ENCODE data around the gene NISCH.
A peak's percentile ranks its signal among the peaks of the same experiment; 100 is the strongest.
"Not testable (repeated sequence)": the region's sequence is repeated elsewhere in the genome, so short reads cannot be mapped to it uniquely, and the experiment has no call there.

The NISCH gene

DNA sequence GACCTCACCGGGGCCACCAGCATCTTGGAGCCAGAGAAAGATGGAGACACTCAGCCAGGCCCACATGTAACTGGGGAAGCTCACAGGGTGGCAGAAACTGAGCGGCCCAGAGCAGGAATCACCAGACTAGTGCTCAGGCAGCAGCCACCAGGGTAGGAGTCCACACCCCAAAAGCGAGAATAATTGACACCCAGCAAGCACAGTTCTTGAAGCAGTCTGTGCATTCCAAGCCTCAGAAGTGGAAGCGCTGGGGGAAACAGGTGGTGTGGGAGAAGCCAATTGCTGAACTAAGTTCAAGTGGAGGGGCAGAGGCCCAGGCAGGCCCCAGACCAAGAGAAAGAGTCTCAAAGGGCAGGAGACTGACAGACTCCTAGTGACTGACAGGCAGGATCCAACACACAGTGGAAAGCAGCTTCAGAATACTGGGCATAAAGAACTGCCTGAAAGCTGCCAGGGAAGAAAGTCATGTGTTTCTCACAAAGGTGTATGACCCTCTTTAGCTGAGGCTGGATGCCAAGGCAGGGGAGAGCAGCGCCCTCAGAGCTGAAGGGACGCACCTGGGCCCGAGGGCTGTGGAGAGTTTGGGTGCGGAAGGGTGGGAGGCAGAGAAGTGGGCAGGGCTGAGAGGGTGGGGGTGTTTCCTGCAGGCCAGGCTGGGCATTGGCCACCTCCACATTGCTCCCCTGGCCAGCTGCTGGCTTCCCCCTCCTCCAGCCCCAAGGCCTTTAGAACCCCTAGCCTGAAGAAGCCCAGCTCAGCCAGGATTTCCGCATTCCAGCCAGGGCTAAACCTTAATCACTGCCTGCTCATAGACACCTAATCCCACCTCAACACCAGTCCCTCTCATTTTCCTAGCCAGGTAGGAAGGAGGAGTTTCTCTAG is 70.5 kb downstream of the NISCH start:
- H3K27ac Mint-ChIP-seq: no peak overlapping the region
- H3K27me3 Mint-ChIP-seq: no peaks in the 10 kb centered on the region
- H3K4me3 Mint-ChIP-seq: no peak overlapping the region
- ATAC-seq: no peak
- no peaks in the 10 kb centered on the region for H3K9me3 Mint-ChIP-seq
- no peaks in the 10 kb centered on the region for H3K36me3 Mint-ChIP-seq
- H3K4me1 Mint-ChIP-seq: no peaks in the 10 kb centered on the region

DNA sequence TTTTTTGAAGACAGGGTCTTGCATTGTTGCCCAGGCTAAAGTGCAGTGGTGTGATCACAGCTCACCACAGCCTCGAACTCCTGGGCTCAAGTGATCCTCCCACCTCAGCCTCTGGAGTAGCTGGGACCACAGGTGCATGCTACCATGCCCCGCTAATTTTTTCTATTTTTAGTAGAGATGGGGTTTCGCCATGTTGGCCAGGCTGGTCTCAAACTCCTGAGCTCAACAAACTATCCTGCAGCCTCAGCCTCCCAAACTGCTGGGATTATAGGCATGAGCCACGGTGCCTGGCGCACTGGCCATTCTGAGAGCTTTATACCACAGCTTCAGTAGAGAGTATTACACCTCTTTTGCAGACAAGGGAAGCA is 71.3 kb downstream of the NISCH start:
- H3K4me3 Mint-ChIP-seq, H3K36me3 Mint-ChIP-seq, H3K27ac Mint-ChIP-seq, H3K4me1 Mint-ChIP-seq, H3K27me3 Mint-ChIP-seq, H3K9me3 Mint-ChIP-seq, ATAC-seq: not testable (repeated sequence)

DNA sequence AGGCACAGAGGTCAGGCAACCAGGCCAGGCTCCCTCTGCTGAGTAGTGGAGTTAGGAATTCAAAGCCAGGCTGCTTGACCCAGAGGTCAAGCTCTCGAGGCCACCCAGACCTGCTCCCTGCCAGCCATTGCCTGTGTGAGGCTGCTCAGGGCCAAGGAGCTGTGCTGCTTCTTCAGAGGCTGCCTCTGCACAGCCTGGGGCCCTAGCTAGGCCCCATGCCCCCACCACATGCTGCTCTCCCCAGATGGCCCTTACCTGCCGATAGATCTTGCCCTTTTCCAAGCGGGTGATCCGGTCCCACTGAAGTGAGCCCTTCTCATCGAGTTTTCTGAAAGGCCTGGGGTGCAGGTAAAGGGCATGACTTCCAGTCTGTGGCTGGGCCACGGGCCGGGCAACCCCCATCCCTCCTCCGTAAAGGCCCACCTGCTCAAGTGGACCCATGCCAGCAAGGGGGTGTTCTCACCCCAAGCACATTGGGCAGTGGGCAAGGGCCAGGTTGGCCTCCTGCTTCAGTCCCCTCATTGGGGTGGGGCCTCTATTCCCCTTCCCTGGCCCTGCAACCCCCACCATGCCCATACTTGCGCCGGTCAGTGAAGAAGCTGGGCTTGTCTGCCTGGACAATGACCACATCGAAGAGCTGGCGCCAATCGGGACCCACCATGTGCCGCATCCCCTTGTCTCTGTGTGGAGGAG is 71.8 kb downstream of the NISCH start:
- H3K36me3 Mint-ChIP-seq: no peaks in the 10 kb centered on the region
- H3K4me1 Mint-ChIP-seq: peaks cover under 1% of the 10 kb centered on the region
- ATAC-seq: no peak
- no peaks in the 10 kb centered on the region for H3K9me3 Mint-ChIP-seq
- no peak overlapping the region for H3K4me3 Mint-ChIP-seq
- H3K27me3 Mint-ChIP-seq: no peaks in the 10 kb centered on the region
- no peak overlapping the region for H3K27ac Mint-ChIP-seq

DNA sequence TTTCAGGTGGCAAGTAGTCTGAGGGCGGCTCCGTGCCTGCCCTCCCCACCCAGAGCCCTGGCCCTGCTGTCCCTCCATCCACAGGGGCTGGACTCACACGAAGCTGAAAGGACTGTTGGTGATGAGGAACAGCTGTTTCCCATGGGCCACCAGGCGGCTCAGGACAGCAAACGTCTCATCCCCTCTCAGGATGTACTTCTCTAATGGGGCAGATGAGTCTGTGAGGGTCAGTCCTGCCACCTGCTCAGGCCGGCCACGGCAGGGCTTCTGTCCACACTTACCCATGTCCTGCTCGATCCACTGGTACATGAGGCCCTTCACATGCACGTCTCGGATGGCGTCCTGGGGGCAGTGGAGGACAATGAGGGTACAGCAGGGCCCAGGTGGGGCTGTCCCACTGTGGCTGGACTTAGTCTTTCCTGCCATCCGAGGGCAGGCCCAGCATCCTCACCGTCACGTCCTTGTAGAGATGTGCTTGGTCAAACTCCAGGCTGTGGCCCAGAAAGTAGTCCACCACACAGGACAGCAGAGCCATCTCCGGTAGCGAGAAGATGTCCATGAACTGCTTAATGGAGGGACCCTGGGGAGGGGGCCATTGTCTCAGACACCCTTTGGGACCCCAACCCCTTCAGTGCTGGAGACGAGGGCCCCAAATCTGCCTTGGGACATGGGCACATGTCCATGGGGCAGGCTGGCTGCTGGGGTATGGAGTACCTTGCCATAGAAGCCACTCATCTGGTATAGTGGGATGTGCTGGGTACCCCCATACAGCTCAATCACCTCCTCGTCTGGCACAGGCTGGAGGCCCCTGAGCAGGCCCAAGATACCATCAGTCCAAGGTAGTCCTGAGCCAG is 72.6 kb downstream of the NISCH start:
- Mint-ChIP-seq H3K4me3 (no peak overlapping the region), H3K27me3 (no peaks in the 10 kb centered on the region), H3K27ac (no peak overlapping the region), H3K9me3 (no peaks in the 10 kb centered on the region), H3K4me1 (peaks cover 8% of the 10 kb centered on the region), H3K36me3 (no peaks in the 10 kb centered on the region)
- ATAC-seq: no peak

DNA sequence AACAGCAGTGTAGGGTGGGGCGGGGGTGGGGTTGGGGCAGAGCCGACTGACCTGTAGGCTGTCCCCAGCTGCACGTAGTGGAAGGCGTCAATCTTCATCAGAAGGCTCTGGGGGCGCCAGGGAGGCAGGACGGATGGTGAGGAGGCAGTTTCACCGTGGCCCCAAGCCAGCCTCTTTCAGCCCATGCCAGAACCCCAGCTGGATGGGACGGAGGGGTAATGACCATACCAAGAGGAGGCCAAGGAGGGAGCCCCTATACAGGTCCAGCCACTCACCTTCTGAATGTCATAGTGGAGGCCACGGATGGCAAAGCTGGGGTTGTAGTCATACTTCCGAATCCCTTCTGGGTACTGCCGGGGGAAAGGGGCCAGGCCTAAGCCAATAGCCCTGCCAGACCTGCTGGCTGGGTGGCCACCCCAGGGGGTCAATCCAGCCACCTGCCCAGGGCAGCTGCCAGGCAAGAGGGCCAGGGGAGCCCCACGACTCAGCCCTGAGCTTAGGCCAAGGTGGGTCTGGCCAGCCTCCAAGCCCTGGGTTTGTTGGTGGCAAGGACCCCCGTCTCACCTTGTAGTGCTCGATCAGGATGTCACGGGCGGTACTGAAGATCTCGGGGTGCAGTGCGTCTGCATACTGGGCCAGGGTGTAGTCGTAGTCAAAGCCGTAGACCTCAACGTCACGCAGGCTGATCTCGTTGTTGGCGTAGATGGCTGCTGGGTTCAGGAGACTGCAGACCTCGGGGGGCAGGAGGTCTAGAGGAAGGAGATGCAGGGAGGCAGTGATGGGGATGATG is 73.4 kb downstream of the NISCH start:
- Mint-ChIP-seq H3K4me1 (peaks cover 8% of the 10 kb centered on the region), H3K27me3 (no peaks in the 10 kb centered on the region), H3K36me3 (no peaks in the 10 kb centered on the region), H3K4me3 (no peak overlapping the region), H3K27ac (no peak overlapping the region), H3K9me3 (no peaks in the 10 kb centered on the region)
- ATAC-seq: no peak

DNA sequence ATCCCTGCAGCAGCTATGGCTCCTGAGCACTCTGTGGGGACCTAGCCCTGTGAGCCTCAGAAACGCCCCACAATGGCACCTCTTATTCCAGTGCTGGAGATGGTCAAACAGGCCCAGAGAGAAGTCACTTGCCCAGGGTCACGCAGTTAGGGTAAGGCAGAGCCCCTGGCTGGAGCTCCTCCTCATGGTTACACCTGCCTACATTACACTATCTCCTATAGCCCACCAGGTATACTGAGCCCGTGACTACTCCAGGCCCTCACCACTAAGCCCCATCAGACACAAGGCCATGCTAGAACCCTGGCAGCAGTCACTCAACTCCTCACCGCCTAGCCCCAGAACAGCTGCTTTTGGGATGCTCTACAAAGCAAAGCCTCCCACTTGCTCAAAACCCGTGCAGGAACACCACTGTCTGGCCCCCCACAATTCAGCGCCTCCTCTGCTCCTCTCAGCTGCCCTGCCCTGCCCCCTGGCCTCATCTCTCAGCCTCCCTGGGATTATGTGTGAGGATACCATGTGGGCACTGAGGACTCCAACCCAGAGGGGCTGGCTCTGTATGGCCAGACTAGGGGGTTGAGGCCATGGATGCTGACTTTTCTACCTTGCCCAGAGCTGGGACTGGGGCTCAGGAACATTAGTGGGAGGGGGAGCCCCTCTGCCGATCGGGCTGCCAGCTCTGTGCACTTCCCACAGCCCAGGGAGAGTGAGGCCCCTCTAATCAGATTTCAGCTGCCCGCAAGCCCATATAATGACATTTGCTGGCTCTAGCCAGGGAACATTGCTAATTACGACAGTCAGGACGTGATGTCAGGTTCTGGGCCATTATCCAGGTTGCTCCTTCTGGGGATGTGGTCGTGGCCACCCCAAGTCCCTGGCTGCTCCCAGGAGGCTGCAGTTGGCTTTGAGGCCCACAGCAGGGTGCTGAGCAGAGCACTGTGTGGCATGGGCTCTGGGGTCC is 74.3 kb downstream of the NISCH start:
- ATAC-seq: no peak
- Mint-ChIP-seq H3K4me1 (peaks cover 14% of the 10 kb centered on the region), H3K4me3 (no peak overlapping the region), H3K27me3 (no peaks in the 10 kb centered on the region), H3K9me3 (no peaks in the 10 kb centered on the region), H3K36me3 (no peaks in the 10 kb centered on the region), H3K27ac (no peak overlapping the region)

DNA sequence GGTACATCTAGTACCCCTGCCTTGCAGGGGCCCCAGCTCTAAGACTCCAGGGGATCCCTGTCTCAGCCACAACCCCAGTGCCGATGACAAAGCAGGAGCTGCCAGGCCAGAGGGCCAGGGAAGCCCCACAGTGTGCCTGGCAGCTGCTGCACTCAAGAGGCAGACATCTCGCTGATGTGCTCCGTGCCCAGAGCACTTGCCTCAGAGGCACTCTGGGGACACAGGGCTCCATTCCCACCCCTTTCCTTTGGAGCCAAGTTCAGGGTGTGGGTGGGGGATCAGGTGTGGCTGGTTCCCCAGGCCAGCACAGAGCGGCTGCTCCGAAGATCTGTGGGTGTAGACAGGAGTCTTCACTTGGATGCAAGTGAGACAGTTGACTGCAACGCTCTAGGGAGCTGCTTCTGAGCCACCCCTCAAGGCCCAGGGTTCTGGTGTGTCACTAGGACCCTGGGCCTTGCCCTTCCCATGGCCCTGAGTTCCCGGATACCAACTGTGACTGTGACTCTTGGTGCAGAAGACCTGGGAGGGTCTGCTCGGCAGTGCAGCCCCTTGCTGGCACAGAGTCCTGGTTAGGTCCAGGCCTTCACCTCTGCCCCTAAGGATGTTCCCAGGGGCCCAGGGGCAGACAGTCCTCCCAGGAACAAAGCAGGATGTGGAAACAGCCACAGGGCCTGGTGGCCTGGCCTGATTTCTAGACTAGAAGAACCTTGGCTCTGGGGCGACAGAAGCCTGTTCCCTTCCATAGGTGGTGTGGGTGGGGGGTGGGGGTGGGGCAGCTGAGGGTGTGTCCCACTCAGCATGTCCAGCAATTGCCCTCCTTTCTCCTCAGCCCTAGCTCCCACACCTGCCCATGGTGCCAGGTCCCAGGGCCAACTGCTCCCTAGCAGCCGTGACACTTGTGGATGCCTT is 75.8 kb downstream of the NISCH start:
- Mint-ChIP-seq H3K36me3 (no peaks in the 10 kb centered on the region), H3K27ac (no peak overlapping the region), H3K4me1 (peaks cover 20% of the 10 kb centered on the region), H3K27me3 (no peaks in the 10 kb centered on the region), H3K9me3 (no peaks in the 10 kb centered on the region), H3K4me3 (no peak overlapping the region)
- no peak for ATAC-seq

DNA sequence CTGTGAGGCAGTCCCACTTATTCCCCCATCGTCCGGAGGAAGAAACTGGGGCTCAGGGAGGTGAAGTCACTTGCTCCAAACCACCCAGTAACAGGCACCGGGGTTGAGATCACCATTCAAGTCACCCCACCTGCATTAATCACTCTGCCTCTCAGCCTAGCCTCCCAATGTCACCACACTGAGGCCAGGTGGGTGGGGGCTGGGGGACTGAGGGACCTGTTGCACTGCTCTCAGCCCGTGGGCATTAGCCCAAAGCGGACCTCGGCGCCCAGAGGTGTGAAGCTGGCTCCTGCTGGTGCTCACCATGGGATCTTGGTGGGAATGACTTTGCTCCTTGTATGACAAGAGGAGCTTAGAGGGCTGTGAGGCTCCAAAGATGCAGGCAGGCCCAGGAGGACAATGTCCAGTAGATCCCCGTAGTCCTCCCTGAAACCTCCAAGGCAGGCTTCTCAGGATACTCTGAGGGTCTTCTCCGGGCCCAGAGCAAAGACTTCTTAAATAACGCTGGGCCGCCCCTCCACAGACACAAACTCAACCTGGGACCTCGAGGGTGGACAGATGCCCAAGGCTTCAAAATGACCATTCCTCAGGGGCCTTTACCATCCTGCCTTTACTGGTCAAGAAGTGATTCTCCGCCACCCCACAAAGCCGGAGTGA is 76.6 kb downstream of the NISCH start:
- Mint-ChIP-seq H3K4me3 (no peak overlapping the region), H3K27me3 (no peaks in the 10 kb centered on the region), H3K4me1 (peaks cover 27% of the 10 kb centered on the region), H3K36me3 (no peaks in the 10 kb centered on the region), H3K27ac (peak overlapping the region; percentile 64), H3K9me3 (no peaks in the 10 kb centered on the region)
- no peak for ATAC-seq

DNA sequence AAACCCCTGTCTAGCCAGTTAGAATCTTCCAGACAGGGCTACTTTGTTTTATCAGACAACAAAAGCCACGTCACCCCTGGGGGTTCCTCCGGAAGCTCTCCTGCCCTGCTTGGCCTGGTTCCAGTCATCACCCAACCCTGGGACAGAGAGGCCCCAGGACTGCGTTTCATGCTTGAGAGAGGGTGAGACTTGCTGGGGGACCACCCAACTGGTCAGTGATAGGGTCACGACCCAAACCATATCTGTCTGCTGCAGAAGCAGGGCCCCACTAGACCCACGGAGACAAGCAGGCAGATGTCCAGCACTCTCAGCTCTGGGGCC is 77.1 kb downstream of the NISCH start:
- Mint-ChIP-seq H3K4me3 (peak overlapping the region; percentile 73), H3K4me1 (peaks cover 32% of the 10 kb centered on the region), H3K9me3 (no peaks in the 10 kb centered on the region), H3K36me3 (peaks cover 2% of the 10 kb centered on the region), H3K27ac (peak overlapping the region; percentile 64), H3K27me3 (no peaks in the 10 kb centered on the region)
- no peak for ATAC-seq

DNA sequence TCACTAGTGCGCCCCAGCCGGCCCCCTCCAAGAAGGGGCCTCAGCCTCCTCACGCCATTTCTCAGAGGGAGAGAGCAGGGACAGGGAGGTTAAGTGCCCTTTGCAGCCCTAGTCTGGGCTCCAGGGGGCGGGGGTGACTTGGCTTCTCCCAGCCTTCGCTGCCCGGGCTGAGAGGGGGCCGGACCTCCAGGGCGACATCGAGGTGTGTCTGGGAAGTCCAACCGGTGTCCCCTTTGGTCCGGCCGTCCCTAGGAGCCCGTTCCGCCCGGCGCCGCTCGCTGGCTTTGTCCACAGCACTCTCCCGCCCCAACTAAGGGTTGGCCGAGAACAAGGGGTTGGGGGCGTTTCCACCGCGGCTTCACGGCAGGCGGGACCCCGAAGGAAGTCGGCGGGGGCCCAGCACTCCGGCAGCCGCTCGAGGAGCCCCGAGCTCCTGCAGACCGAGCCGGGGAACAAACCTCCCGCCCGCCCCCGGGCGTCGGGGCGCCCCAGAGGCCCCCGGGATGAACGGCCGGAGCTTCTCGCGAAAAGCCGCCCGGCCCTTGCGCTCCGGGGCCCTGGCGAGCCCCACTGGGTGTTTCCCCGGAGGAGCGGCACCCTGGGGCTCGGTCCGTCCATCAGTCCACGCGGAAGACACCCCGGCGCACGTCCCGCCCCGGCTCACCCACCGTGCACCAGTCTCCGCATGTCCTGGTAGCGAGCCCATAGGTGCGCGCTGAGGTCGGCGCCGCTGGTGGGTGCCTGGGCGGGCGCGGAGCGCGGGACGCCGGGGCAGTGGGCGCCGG is 77.6 kb downstream of the NISCH start:
- ATAC-seq: no peak
- Mint-ChIP-seq H3K9me3 (no peaks in the 10 kb centered on the region), H3K27me3 (no peaks in the 10 kb centered on the region), H3K4me1 (peaks cover 37% of the 10 kb centered on the region), H3K4me3 (peak overlapping the region; percentile 73), H3K27ac (peak overlapping the region; percentile 64), H3K36me3 (peaks cover 7% of the 10 kb centered on the region)

DNA sequence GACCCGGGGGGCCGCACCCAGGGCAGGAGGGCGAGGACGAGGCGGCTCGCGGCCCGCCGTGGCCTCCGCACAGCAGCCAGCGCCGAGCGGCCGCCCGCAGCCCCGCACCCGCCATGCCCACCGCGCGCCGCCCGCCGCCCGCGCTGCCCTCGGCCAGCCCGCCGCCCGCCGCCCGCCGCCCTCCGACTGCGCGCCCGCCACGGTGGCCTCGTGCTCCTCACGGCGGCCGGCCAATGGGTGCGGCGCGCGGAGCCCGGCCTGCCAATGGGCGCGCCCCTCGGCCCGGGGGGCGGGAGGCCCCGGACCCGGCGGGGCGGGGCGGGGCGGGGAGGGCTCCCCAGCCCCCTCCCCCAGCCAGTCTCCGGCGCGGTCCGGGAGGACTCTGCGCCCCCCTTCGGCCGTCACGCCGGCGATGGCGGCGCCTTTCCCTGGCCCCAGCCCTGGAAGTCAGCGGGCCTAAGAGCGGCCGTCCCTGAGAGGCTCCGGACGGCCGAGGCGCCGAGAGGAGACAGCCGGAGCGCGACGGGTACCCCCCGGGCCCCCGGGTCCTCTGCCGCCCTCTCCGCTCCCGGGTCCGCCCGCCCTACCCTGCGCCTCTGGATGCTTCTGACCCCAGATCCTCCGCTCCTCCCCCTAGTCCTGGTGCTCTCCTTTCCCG is 78.3 kb downstream of the NISCH start, which contains the start of gene NT5DC2:
Gene NT5DC2, minus strand, starts transcription at position 235 of the 658 bp plus-strand sequence. Its CDS starts 120 bp downstream, at position 115.
- peak within 1 kb of the TSS; percentile 64 for H3K27ac Mint-ChIP-seq
- H3K27me3 Mint-ChIP-seq: no peaks in the 10 kb centered on the region
- peak; percentile 55 for ATAC-seq
- peaks cover 45% of the 10 kb centered on the region for H3K4me1 Mint-ChIP-seq
- no peaks in the 10 kb centered on the region for H3K9me3 Mint-ChIP-seq
- peak within 1 kb of the TSS; percentile 77 for H3K4me3 Mint-ChIP-seq
- peaks cover 12% of the 10 kb centered on the region for H3K36me3 Mint-ChIP-seq

Data from stimulated activated memory B cell treated with anti-CD40 and anti-IgM and Interleukin-4, amounts not matched to agents 10 μg/mL and 1 μg/mL and 100 μg/mL, for 72 hours (primary cell).